LNCaP clone FGC (cell line): ENCODE results near the gene ARID1A.
"Not testable (repeated sequence)": the region's sequence is repeated elsewhere in the genome, so short reads cannot be mapped to it uniquely, and the experiment has no call there.

Source experiments
- DNase-seq: peaks from one replicate; pipeline ENCODE4 v3.0.0-alpha.2; 2011; ENCODE audit warnings: low read depth
- H3K4me3 ChIP-seq: 2 replicates; pipeline ENCODE4 v1.5.1; 2011; ENCODE audit warnings: mild to moderate bottlenecking, low read depth, low read length, control low read depth
- TF ChIP-seq, protein P1 (sequence below): IDR thresholded peaks from 2 replicates; pipeline ENCODE4 v1.5.1; 2012; ENCODE audit warnings: mild to moderate bottlenecking; ENCODE audit not compliant: control insufficient read depth, insufficient read depth; ENCODE audit errors: extremely low read depth

The ARID1A gene

DNA sequence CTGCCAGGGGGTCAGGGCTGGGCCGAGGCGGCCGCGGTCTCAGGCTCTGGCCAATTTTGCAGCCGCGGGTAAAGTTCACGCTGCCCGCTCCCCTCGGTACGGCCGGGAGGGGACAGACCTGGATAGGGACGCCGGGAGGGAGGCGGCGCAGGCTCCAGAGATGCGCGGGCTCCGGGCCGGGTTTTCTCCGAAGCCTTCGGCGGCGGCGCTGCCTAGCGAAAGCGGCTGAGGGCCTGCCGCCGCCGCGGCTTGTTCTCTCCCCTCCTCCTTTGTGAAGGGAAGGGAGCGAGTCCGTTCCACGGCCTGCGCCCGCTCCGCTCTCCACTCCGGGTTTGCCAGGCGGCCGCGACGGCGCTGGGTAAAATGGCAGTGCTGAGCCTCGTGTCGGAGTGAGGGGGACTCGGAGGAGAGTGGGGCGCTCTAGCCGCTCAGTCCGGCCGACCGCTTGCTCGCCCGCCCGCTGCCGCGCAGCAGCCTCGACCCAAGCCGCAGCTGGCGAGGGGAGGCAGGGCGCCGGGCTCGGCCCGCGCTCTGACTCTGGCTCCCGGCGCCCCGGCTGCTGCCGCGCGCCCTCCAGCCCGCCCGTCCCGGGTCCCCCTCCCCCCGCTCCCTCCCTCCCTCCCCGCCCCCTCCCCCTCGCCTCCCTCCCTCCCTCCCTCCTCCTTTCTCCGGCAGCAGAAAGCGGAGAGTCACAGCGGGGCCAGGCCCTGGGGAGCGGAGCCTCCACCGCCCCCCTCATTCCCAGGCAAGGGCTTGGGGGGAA is at the start of gene ARID1A:
Gene ARID1A (plus strand): TSS at position 660 of the 763 bp plus-strand sequence. CDS start 389 bp downstream, outside the sequence.
- DNase-seq = peak; percentile 90
- H3K4me3 ChIP-seq = peak within 1 kb of the TSS; percentile 67
- TF ChIP-seq, protein P1, sequence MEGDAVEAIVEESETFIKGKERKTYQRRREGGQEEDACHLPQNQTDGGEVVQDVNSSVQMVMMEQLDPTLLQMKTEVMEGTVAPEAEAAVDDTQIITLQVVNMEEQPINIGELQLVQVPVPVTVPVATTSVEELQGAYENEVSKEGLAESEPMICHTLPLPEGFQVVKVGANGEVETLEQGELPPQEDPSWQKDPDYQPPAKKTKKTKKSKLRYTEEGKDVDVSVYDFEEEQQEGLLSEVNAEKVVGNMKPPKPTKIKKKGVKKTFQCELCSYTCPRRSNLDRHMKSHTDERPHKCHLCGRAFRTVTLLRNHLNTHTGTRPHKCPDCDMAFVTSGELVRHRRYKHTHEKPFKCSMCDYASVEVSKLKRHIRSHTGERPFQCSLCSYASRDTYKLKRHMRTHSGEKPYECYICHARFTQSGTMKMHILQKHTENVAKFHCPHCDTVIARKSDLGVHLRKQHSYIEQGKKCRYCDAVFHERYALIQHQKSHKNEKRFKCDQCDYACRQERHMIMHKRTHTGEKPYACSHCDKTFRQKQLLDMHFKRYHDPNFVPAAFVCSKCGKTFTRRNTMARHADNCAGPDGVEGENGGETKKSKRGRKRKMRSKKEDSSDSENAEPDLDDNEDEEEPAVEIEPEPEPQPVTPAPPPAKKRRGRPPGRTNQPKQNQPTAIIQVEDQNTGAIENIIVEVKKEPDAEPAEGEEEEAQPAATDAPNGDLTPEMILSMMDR = peak; percentile 24; the same call in 1 of the 2 replicates

DNA sequence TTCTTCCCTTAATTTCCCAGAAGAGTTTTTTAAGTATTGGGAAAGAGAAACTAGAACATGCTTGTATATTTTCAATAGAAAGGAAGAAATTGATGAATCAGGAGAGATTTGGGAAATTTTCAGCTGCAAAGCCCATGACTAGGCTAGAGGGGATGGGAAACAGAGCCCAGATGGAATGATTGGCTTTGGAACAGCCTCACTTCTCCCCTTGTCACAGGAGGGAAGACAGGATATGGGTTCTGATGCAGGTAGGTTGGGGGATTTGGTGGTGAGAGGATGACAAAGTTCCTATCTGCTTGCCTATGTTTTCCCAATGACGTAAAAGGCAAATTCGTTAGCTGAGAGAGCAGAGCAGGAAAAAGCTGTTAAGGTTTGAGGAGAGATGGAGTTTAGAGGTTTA is 31.0 kb upstream of the ARID1A start:
- TF ChIP-seq, protein P1 = no peak
- no peak overlapping the region for H3K4me3 ChIP-seq
- DNase-seq = no peak

DNA sequence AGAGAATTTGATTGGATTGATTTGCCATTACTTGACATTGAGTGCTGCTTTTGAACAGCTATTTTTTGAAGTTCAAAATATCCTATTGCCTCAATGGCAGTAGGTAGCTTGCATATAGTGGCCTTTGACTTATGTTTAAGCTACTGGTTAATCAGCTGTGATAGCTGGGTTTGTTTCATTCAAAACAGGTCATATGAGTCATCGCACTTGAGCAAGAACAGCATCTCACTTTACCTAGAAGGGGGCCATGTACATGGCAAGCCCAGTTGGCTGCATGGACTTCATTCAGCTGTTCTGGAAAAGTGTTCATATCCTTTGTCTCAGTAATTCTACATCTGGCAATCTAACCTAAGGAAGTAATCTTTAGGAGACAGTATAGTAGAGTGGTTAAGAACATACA is 29.0 kb upstream of the ARID1A start:
- H3K4me3 ChIP-seq = no peak overlapping the region
- no peak for DNase-seq
- TF ChIP-seq, protein P1 = no peak

DNA sequence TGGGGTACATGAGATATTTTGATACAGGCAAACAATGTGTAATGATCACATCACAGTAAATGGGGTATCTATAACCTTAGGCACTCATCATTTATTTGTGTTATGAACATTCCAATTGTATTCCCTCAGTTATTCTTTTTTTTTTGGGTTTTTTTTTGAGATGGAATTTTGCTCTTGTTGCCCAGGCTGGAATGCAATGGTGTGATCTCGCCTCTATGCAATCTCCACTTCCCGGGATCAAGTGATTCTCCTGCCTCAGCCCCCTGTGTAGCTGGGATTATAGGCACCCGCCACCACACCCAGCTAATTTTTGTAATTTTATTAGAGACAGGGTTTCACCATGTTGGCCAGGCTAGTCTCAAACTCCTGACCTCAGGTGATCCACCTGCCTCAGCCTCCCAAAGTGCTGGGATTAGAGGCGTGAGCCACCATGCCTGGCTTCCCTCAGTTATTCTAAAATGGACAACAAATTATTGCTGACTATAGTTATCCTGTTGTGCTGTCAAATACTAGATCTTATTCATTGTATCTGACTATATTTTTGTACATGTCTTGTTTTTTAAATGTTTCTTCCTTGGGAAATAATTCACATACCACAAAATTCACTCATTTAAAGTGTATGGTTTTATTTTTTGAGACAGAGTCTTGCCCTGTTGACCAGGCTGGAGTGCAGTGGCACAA is 27.6 kb upstream of the ARID1A start:
- H3K4me3 ChIP-seq = not testable (repeated sequence)

DNA sequence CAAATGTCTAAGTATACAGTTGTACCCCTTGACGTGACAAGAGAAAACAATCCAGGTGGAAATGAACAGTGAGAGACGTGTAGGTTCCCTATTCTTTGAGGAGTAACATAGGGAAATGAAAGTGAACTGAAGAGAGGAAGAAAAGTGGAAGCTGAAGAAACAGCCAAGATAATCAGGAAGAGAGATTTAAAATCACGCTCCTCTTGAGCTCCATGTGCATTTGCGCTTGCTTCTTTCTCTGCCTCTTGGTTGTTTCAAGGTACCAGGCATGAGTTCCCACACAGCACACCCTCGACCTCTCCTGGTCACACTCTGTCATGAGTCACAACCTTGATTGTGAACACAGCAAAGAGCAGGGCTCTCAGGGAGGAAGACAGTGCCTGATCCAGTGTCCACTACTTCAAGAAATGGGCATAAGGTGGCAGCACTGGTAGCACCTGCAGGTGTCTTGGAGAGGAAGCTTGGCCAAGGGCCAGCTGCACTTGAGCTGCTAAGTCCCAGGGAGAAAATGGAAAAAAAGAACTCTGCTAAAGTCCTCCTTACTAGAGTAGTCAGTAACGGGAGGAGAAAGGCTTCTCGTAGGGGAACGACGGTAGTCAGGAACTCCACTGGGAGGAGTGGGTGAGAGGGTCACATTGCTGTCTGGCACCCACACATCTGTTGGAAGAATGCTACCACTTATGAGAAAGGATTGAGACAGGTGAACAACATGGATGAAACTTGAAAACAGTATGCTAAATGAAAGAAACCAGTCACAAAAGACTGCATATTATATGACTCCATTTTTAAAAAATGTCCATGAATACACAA is 18.3 kb upstream of the ARID1A start:
- DNase-seq = peak; percentile 96
- H3K4me3 ChIP-seq = no peak overlapping the region
- TF ChIP-seq, protein P1 = peak; percentile 95

More for the DNA sequence above, 27.6 kb upstream of the ARID1A start:
- not testable (repeated sequence) for DNase-seq

DNA sequence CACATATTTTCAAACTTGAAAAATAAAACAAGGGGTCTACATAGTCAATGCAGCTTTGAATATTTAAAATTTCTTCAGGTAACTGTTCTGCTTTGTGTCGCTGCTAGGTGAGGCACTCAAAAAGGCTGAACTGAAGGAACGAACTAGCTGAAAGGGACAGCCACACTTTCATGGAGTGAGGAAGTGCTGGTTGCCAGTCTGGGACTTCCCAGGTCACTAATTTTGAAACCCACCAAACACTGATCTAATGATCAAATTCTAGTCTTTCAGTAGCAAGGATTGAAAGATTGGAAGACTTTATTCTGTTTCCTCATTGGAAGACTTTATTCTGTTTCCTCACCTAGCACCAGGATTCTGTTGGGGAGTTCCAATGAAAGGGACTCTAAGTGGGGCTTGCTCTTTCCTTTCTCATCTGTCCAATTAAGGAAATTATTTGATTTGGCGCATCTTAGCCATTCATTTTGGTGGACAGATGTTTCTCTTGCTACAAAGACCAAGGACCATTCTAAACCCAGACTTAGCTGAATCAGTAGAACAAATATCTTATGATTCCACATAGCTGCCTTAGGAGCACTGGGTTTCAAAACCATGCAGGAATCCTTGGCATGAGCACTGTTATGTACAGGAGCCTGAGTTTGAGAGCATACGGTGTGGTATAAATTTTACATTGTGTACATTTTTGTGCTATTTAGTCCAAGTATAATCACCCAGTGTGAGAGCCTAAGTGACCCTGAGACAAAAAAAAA is 10.9 kb upstream of the ARID1A start:
- TF ChIP-seq, protein P1 = no peak
- H3K4me3 ChIP-seq = no peak overlapping the region
- DNase-seq = no peak

DNA sequence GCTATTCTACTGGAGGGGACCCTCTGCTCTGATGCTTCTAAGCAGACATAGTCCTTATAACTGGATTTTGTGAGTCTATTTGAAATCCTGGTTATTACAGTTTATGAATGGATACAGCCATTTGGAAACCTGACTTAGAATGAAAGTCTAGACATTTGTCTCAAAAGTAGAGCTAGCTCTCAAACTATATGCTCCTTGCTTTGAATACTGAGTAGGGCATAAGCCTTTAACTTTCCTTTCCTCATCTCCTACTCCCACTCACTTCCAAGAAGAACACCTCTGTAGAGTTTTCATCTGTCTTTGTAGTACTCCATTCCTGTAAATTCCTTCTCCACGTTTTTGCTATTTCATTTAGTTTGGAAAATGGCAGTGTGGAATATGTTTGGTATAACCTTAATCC is 9.0 kb upstream of the ARID1A start:
- TF ChIP-seq, protein P1 = no peak
- no peak for DNase-seq
- no peak overlapping the region for H3K4me3 ChIP-seq
